ENCODE results near the gene CACNA2D2. TPM values are rescaled to one million over a fixed set of nuclear protein-coding genes. Genes with fewer than 3 reads are reported as not detected.

CACNA2D2 gene
- total RNA-seq, 1 donor from 2014 or later, result 0.21 TPM

GRCh38 chr3:50442945-50443579, 60.4 kb downstream of the CACNA2D2 start:
- Histone ChIP-seq H3K4me3 (ENCODE audit: low read depth, low read length) (no peak overlapping the region), H3K36me3 (ENCODE audit: control insufficient read depth, insufficient read depth, low read length) (no peaks in the 10 kb centered on the region), H3K27me3 (ENCODE audit: control insufficient read depth, insufficient read depth, low read length) (peaks cover 30% of the 10 kb centered on the region)
- no peak for TF ChIP-seq CTCF (IDR thresholded peaks at IDR 0.05; ENCODE audit: insufficient read depth, low read length, poor library complexity, severe bottlenecking)
- DNase-seq (ENCODE audit: low read depth), result no peak

GRCh38 chr3:50441424-50442217, 61.8 kb downstream of the CACNA2D2 start:
- H3K27me3 ChIP-seq (ENCODE audit: control insufficient read depth, insufficient read depth, low read length), result peaks cover 32% of the 10 kb centered on the region
- no peak for DNase-seq (ENCODE audit: low read depth)
- H3K4me3 ChIP-seq (ENCODE audit: low read depth, low read length), result no peak overlapping the region
- no peak for TF ChIP-seq CTCF (IDR thresholded peaks at IDR 0.05; ENCODE audit: insufficient read depth, low read length, poor library complexity, severe bottlenecking)
- H3K36me3 ChIP-seq (ENCODE audit: control insufficient read depth, insufficient read depth, low read length), result no peaks in the 10 kb centered on the region

GRCh38 chr3:50436114-50436674, 67.2 kb downstream of the CACNA2D2 start:
- TF ChIP-seq CTCF (IDR thresholded peaks at IDR 0.05; ENCODE audit: insufficient read depth, low read length, poor library complexity, severe bottlenecking), result peak; percentile 90
- no peaks in the 10 kb centered on the region for H3K36me3 ChIP-seq (ENCODE audit: control insufficient read depth, insufficient read depth, low read length)
- DNase-seq (ENCODE audit: low read depth), result no peak
- no peak overlapping the region for H3K4me3 ChIP-seq (ENCODE audit: low read depth, low read length)
- peaks cover 10% of the 10 kb centered on the region for H3K27me3 ChIP-seq (ENCODE audit: control insufficient read depth, insufficient read depth, low read length)

- Histone ChIP-seq H3K4me3 (ENCODE audit: low read depth, low read length) (no peak overlapping the region), H3K36me3 (ENCODE audit: control insufficient read depth, insufficient read depth, low read length) (no peaks in the 10 kb centered on the region), H3K27me3 (ENCODE audit: control insufficient read depth, insufficient read depth, low read length) (peaks cover 10% of the 10 kb centered on the region)
- DNase-seq (ENCODE audit: low read depth), result no peak
- no peak for TF ChIP-seq CTCF (IDR thresholded peaks at IDR 0.05; ENCODE audit: insufficient read depth, low read length, poor library complexity, severe bottlenecking)
Measured at GRCh38 chr3:50435371-50436113, 67.9 kb downstream of the CACNA2D2 start.

- no peaks in the 10 kb centered on the region for H3K36me3 ChIP-seq (ENCODE audit: control insufficient read depth, insufficient read depth, low read length)
- TF ChIP-seq CTCF (IDR thresholded peaks at IDR 0.05; ENCODE audit: insufficient read depth, low read length, poor library complexity, severe bottlenecking), result no peak
- peaks cover 10% of the 10 kb centered on the region for H3K27me3 ChIP-seq (ENCODE audit: control insufficient read depth, insufficient read depth, low read length)
- DNase-seq (ENCODE audit: low read depth), result no peak
- no peak overlapping the region for H3K4me3 ChIP-seq (ENCODE audit: low read depth, low read length)
Measured at GRCh38 chr3:50433954-50434353, 69.5 kb downstream of the CACNA2D2 start.

Data from kidney epithelial cell (primary cell).